Activated CD8-positive, alpha-beta memory T cell treated with anti-CD3 and anti-CD28 coated beads, Interleukin-2, amount 50 U/mL, for 4 hours (primary cell): ENCODE results near the gene ARHGAP15.

Experiments
- DNase-seq: peaks from one replicate; pipeline ENCODE4 v3.0.0-alpha.2; 2020

The ARHGAP15 gene

GRCh38 chr2:143803936-143804335 lies 674.7 kb downstream of the ARHGAP15 start:
- no peak for DNase-seq

GRCh38 chr2:143805666-143806065 lies 676.4 kb downstream of the ARHGAP15 start:
- DNase-seq = no peak

GRCh38 chr2:143807192-143807591 lies 678.0 kb downstream of the ARHGAP15 start:
- DNase-seq = no peak

- no peak for DNase-seq
These were observed 678.5 kb downstream of the ARHGAP15 start for GRCh38 chr2:143807671-143808070.

- DNase-seq = no peak
These were observed 678.9 kb downstream of the ARHGAP15 start for GRCh38 chr2:143808166-143808565.

GRCh38 chr2:143815082-143815481 lies 685.9 kb downstream of the ARHGAP15 start:
- no peak for DNase-seq

GRCh38 chr2:143816916-143817315 lies 687.7 kb downstream of the ARHGAP15 start:
- DNase-seq = no peak
